Hepatocyte (in vitro differentiated cells): Measurements from ENCODE around the gene GRID2IP.

ENCODE experiments used
- EZH2 ChIP-seq: fragments of 200-600 bp; sonication (generic); IDR thresholded peaks from 2 replicates; pipeline ENCODE4 v1.6.1; 2016; ENCODE audit warnings: antibody characterized with exemption, mild to moderate bottlenecking, borderline replicate concordance
- EZH2phosphoT487 ChIP-seq: fragments of 200-600 bp; sonication (generic); IDR thresholded peaks from one replicate; pipeline ENCODE4 v1.6.1; 2018; ENCODE audit warnings: antibody characterized with exemption, mild to moderate bottlenecking, low read depth, moderate library complexity; ENCODE audit not compliant: unreplicated experiment, severe bottlenecking
- TF ChIP-seq, protein P1 (sequence below): fragments of 200-600 bp; sonication (generic); IDR thresholded peaks from 2 replicates; pipeline ENCODE4 v1.5.1; 2016; ENCODE audit warnings: antibody characterized with exemption, mild to moderate bottlenecking; ENCODE audit not compliant: poor library complexity

- TF ChIP-seq, protein P1, sequence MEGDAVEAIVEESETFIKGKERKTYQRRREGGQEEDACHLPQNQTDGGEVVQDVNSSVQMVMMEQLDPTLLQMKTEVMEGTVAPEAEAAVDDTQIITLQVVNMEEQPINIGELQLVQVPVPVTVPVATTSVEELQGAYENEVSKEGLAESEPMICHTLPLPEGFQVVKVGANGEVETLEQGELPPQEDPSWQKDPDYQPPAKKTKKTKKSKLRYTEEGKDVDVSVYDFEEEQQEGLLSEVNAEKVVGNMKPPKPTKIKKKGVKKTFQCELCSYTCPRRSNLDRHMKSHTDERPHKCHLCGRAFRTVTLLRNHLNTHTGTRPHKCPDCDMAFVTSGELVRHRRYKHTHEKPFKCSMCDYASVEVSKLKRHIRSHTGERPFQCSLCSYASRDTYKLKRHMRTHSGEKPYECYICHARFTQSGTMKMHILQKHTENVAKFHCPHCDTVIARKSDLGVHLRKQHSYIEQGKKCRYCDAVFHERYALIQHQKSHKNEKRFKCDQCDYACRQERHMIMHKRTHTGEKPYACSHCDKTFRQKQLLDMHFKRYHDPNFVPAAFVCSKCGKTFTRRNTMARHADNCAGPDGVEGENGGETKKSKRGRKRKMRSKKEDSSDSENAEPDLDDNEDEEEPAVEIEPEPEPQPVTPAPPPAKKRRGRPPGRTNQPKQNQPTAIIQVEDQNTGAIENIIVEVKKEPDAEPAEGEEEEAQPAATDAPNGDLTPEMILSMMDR: no peak
- no peak for TF ChIP-seq EZH2phosphoT487
- no peak for TF ChIP-seq EZH2
These were observed 2.3 kb upstream of the GRID2IP start for GRCh38 chr7:6553448-6554044.
